HG02981 (cell line): Measurements from ENCODE around the gene PCBP3.
"Not testable (repeated sequence)": the region's sequence is repeated elsewhere in the genome, so short reads cannot be mapped to it uniquely, and the experiment has no call there.

ENCODE experiments used
- ATAC-seq: cut with Tn5 transposase; IDR thresholded peaks from one replicate; pipeline ENCODE4 v1.9.1; 2021; ENCODE audit warnings: mild to moderate bottlenecking, moderate library complexity; ENCODE audit not compliant: unreplicated experiment

Gene PCBP3

DNA sequence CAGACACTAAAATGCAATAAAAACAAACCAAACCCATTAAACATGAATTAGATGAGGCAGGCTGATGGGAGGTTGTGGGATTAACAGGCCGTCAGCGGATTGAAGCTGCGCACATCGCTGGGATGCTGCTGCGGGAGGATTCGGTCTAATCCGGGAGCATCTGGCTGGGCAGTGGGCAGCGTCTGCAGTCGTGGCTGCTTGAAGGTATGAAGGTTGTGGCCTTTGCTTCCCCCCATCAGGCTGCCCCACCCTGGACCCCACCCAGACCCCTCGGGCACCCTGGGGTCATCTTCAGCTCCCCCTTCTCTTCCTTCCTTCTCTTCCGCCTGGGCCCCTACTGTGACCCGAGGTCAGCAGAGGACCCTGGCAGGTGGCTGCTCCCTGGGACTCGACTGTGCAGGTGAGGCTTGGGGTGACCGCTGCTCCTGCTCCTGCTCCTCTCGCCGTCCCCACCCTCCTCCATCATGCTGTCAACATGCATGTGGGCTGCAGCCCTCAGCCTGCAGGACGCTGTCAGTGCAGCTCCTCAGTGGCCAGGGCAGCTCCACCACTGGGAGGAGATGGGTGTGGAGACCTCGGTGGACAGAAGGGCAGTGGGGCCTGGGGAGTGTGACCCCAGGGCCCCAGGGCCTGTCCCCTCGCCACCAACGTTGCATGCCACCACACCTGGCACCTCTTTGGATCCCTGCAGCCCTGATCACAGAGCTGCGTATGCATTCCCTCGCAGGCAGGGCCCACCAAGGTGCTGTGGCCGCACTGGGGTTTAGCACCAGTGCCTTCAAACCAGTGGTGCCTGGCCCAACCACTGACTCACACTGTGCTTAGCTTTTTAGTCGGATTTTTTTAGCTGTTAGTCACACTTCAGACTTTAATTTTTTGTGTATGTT lies 225.8 kb downstream of the PCBP3 start:
- no peak for ATAC-seq

DNA sequence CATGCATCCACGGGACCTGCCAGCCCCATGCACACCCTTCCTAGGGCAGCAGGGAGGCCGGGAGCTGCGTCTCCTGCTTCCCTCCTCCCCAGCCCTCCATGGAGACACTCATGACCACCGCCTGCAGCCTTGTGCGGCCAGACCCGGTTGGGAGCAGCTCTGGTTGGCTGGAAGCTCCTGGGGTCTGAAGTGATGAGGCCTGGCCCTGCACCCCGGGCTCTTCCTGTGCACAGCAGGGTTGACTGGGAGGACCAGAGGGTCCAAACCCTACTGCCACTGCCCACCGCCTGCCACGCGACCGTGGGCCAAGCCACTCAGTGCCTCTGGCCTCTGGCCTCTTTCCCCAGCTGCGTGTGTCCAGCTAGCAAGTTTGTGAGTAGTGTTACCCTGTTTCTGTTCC lies 226.9 kb downstream of the PCBP3 start:
- no peak for ATAC-seq

DNA sequence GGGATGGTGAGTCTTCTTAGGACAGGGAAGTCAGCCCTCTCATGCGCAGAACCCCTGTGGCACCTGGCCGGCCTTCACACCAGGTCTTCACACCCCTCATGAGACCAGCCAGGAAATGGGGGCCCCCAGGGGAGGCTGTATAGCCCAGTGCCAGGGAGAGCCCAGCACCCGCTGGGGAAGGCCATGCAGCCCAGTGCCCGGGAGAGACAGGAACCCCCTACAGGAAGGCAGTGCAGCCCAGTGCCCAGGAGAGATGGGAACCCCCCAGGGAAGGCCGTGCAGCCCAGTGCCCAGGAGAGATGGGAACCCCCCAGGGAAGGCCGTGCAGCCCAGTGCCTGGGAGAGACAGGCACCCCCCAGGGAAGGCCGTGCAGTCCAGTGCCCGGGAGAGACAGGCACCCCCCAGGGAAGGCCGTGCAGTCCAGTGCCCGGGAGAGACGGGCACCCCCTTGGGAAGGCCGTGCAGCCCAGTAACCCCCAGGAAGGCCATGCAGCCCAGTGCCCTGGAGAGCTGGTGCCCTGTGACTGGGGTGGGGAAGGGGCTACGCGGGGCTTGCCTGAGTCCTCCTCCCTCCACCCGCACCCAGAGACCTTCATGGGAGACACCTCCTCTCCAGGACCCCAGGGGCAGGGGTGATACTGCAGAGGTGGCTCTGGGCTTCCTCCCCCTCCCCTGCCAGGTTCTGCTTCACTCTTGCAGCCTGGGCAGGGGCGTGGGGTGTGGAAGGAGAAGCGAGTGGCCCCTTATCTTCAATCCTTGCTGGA lies 227.5 kb downstream of the PCBP3 start:
- ATAC-seq: no peak

DNA sequence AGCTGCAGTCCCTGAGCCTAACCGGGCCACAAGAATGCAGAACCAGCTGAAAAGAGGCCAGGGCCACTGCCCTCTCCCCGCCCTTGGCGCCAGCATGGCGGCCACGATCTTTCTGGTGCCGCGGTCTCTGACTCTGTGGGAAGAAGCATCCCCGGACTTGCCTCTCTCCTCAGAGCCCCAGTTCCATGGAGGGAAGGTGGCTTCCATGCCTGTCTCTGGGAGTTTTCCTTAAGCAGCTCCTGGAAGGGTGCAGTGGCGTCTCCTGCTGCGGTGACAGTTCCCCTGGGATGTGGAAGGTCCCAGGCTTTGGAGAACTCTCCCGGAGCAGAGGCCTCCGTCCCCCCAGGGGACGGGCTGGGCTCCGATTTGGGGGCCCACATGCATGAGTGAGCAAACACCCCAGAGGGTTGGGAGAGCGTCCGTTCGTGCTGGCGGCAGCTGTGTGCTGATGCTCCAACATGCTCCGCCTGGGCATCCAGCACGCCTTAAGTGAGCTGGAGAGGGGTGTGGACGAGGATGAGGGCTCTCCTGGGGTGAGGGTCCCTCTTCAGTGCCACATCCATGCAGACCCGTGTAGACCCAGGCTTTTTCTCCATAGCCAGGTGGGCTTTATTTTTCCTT lies 228.2 kb downstream of the PCBP3 start:
- no peak for ATAC-seq

DNA sequence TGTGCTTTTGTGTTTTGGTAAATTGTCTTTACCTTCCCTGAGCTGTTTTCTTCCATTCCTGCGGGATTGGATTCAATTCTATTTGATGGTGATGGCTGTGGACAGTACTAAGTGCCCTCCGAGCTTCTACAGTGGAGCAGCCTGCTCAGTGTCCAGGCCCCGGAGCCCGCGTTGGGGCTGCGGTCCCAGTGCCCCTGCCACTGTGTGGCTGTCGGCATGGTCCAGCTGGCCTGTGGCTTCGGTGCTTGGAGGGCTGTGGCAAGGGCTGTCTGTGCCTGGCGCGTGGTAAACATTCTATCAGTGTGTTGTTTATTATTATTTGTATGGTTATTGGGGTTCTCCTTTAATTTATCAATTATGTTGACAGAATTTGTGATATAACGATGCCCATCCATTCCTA lies 228.9 kb downstream of the PCBP3 start:
- no peak for ATAC-seq

DNA sequence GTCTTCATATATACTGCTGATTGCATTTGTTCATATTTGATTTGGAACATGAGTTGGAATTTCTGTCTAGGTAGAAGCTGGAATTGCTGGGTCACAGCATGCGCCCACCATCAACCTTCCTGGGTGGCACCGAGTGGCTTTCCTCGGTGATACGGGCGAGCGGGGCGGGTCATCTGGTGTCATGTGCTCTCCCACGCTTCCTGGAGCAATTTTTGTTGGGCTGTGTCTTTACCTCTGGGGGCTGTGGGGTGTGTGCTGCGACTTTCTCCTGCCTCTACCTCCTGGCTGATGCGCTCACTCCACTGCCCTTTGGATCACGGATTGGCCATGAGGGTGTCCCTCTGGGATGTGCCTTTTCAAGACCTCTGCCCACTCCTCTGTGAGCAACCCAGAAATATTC lies 229.4 kb downstream of the PCBP3 start:
- no peak for ATAC-seq

DNA sequence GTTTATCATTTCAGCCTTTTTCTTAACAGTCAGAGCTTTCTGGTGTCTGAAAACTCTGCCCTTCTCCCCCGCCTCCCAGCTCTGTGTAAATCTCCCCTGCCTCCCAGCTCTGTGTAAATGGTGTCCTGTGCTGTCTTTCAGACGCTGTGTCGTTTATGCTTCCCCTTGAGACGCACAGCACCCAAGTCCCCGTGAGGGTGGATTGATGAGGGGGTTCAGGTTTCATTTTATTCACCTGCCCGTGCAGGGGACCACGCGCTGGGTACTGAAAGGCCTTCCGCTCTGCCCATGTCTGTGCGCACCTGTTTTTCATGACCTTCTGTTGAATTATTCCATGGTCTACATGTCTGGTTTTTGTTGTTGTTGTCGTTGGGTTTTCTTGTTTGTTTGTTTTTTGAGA lies 229.9 kb downstream of the PCBP3 start:
- ATAC-seq: no peak

DNA sequence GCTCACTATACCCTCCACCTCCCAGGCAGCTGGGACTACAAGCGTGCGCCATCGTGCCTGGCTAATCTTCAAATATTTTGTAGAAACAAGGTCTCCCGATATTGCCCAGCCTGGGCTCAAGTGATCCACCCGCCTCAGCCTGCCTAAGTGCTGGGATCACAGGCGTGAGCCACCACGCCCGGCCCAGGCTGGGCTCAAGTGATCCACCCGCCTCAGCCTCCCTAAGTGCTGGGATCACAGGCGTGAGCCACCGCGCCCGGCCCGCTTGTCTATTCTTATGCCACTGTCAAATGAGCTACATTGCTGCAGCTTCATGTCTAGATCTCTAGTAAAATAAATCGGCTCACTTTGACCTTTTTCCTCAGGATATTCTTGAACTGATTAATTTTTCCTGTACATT lies 230.3 kb downstream of the PCBP3 start:
- ATAC-seq: no peak

DNA sequence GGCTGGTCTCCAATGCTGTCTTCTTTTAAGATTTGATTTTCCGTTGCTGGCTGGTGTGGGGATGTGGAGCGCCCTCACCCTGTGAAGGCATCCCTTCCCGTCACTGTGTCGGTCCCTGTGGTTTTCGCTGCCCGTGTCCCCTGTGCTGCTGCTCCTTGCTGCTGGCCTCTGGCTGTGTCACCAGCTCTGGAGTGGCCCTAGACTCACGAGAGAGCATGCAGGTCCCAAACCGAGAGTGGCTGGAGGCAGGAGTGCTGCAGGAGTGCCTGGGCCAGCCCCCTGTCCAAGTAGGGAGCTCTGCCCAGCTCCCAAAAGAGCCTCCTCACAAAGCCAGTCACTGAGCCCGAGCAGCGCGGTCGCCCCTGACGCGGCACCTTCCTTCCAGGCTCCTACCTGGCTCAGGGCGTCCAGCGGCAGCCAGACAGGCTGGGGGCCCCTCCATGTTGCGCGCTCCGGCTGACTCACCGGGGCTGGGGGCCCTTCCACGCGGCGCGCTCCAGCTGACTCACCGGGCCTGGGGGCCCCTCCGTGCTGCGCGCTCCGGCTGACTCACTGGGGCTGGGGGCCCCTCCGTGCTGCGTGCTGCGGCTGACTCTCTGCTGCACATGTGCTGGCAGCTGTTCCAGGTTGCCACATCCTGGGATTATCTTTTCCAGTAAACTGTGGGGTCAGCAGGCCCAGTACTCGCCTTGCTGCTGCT lies 231.3 kb downstream of the PCBP3 start:
- ATAC-seq: no peak

DNA sequence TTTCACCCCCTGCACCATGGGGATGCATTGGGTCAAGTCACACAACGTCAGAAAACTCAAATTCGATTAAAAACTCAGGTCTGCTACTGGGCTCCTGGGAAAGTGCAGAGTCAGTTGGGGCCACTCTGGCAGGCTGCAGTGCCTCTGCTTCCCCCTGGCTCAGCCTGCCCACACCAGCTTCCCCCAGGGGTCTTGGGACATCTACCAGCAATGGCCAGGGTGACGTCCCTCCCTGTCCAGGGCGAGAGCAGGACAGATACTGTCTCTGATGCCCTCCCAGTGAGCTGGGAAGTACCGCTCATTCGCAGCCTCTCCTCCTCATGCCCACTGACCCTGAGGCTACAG lies 231.9 kb downstream of the PCBP3 start:
- ATAC-seq: no peak

DNA sequence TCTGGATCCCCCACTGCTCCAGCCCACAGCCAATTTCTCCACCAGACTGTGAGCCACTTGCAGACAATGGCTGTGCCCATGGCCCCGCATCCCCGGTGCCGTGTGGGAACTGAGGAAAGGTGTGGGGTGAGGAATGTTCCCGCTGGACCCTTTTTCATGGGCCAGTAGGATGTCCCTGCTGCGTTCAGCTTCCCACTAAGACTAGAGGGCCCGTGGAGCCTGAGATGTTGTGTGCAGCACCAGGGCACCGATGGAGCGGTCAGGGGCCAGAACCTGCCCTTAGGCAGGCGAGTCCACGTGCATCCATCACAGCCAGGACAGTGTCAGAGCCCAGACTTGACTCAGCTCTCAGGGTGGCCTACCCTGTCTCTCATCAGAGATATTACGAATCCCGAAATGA lies 232.4 kb downstream of the PCBP3 start:
- no peak for ATAC-seq

DNA sequence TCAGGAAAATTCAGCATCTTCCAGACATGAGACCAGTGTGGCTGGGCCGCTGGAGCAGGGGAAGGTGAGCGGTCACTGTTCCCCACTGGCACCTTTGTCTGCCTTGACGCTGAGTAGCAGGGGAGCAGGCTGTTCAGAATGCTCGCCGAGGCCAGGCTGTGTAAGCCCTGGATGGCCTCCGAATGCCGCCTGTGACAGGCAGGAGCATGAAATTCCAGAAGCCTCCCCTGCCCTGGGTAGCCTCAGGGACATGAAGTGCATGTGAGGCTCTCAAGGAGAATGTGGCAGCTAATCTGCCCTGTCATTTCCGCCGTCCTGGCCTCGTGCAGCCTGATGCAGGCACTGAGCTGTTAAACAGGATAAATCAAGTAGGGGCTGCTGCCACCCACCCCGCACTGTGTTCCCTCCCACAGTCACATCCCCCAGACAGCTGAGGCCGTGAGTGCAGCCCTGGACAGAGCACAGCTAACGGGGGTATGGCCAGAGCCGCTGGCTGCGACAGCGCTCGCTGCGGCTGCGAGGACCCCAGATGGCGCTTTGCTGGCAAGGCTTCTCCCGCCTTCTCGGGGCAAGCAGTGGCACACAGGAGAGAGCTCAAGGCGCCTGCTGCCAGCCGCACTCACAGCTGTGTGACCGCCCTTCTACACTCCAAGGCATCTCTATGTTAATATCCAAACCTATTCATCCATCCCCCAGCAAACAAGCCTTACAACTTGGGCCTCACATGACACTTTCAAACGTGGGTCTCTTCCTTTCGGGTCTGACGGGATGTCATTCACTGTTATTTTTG lies 233.1 kb downstream of the PCBP3 start:
- ATAC-seq: no peak

DNA sequence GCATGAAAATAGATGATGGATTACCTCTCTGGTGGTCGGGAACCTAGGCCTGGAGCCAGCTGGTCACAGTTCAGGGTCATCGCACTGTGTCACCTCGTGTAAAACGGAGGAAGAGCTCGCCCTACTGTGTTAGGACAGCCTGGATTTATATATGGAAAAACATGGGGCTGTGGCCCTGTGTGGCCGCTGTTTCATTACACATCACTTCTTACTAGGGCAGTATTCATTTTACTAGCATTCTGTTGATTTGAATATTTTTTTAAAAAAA lies 233.6 kb downstream of the PCBP3 start:
- no peak for ATAC-seq

DNA sequence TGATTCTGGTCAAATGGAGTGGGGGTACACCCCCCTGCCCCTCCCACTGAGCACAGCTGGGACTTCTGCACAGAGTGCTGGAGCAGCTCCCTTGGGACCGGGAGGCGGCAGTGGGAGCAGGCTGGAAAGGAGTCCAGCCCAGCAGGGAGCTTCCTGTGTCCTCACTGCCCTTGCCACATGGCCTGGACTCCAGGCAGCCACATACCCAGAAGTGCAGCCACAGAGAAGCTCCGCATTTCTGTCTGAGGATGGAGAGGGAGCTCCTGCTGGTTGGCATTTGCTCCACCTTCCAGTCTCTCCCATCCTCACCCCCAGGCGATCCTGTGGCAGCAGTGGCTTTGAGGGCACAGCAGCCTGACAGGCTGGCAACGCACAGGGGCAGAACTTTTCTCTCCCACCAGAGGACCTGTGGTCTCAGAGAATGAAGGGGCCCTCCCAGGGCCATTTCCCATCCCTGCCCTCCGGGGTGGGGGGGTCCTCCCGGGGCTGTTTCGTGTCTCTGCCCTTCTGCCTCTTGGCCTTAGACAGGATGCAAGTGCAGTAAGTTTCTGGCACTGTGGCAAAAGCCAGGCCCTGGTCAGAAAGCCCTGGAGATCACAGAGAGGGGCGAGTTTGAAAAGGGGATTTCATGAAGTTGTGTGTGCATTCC lies 234.4 kb downstream of the PCBP3 start:
- no peak for ATAC-seq

DNA sequence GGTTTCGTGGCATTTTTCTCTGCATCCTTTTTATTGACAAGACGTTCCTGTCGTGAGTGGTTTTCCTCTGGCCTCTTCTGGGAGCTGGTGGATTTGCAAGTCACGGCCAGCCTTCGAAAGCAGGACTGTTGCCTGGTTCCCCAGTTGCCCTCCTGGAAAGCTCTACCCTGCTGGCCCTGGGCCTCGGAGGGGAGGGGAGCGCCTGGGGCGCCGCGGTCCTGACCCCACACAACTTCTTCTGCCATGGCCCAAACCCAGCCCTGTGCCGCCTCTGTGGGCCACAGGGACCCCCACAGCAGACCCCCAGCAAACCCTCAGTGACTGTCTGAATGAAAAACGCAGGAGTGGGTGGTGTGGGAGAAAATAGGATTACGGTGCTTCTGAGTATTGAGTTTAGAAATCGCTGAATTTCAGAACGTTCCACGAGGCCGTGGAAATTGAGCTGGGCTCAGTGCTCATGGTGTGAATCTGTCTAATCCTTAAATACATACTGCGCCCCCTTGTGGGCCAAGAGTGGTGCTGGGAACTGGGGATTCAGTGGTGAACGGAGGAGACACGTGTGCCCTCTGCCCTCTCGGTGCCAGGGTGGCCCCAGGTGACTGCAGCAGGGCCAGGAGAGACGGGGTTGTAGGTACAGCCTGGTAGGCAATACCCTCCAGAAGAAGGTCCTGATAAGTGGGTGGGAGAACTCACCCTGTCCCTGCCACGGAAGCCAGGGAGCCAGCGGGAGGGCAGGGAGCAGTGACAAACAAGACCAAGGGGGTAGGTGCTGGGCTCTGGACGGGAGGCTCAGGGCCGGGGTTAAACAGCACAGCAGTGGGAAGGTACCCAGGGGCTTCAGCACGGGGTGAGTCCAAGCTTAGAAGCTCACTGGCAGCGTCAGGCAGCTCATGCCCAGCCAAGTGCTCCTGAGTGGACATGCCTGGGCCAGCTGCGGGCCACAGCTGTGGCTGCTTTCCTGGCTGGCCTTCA lies 236.9 kb downstream of the PCBP3 start:
- ATAC-seq: no peak

DNA sequence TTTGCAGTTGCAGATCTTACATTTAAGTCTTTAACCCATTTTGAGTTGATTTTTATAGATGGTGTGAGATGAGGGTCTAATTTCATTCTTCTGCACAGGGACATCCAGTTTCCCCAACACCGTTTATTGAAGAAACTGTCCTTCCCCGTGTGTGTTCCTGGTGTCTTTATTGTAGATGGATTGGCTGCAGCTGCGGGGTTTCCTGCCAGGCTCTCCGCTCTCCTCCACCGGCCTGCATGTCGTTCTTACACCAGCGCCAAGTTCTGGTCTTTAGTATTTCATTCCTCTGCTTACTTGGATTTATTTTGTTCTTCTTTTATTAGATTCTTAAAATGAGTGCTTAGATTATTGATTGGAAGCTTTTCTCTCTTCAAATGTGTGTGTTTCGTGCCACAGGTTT lies 239.1 kb downstream of the PCBP3 start:
- no peak for ATAC-seq

DNA sequence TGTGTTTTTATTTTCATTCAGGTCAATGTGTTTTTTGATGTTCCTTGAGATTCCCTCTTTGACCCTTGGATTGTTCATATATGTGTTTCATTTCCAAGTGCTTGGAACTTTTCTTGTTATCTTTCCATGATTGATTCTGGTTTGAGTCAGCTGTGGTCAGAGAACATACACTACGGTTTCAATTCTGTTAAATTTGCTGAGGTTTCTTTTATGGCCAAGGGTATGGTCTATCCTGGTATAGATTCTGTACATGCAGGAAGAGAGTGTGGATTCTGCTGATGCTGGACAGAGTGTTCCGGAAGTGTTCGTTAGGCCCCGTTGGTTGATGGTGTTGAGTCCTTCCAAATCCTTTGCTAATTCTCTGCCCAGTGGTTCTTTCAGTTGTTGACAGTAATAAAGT lies 239.6 kb downstream of the PCBP3 start:
- no peak for ATAC-seq

DNA sequence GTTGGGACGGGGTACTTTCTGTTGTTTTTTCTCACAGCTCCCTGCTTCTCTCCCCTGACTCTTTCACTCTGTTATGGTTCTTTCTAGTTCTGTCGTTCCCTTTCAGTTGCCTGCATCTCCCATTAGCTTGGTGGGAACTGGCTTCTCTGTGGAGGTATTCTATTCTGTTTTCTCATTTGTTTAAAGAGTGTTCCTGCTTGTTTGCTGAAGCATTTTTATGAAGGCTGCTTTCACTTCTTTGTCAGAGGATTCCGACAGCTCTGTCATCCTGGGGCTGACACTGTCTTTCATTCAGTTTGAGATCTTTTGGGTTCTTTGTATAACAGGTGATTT lies 242.0 kb downstream of the PCBP3 start:
- no peak for ATAC-seq

DNA sequence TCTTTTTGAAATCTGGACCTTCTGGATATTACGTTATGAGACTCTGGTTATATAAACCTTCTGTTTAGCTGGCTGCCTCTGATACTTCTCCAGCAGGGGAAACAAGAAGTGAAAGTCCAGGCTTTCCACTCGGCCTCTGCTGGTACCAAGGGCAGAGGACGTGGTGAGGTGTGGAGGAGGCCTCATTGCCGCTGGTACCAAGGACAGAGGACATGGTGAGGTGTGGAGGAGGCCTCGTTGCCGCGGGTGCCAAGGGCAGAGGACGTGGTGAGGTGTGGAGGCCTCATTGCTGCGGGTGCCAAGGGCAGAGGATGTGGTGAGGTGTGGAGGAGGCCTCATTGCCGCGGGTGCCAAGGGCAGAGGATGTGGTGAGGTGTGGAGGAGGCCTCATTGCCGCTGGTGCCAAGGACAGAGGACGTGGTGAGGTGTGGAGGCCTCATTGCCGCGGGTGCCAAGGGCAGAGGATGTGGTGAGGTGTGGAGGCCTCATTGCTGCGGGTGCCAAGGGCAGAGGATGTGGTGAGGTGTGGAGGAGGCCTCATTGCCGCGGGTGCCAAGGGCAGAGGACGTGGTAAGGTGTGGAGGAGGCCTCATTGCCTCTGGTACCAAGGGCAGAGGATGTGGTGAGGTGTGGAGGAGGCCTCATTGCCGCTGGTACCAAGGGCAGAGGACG lies 242.5 kb downstream of the PCBP3 start:
- ATAC-seq: not testable (repeated sequence)
